ENCODE measurements around the gene ACOT8. TPM values are rescaled to one million over a fixed set of nuclear protein-coding genes. Genes with fewer than 3 reads are reported as not detected.

Gene ACOT8
- total RNA-seq, 5 donors from 2014 or later (not counting 1 experiment from before 2014, with no cell fraction given), result 20.4 to 33.9 (median 32.0) TPM

GRCh38 chr20:45850926-45851325 lies 6.3 kb downstream of the ACOT8 start:
- H3K27me3 Mint-ChIP-seq, result no peaks in the 10 kb centered on the region
- WGBS (ENCODE audit: insufficient coverage), result no CpG with 5 or more reads among the region's 1 CpG
- no peaks in the 10 kb centered on the region for H3K27me3 ChIP-seq (replicated peaks in 1 of 2; ENCODE audit: control insufficient read depth in 2 of 2, extremely low read depth in 1 of 2, insufficient read depth in 2 of 2, low read length in 1 of 2)
- H3K9me3 Mint-ChIP-seq, result no peaks in the 10 kb centered on the region
- ChIA-PET POLR2A (no interaction called here), CTCF (no interaction called here)
- ATAC-seq (replicated peaks in 1 of 4) (no peak), DNase-seq (no peak)
- no peak overlapping the region for H3K27ac Mint-ChIP-seq
- peaks cover 29% of the 10 kb centered on the region for H3K36me3 Mint-ChIP-seq
- no peak overlapping the region for H3K27ac ChIP-seq (ENCODE audit: low read length)
- H3K4me3 ChIP-seq (ENCODE audit: control insufficient read depth in 1 of 2, extremely low read depth in 1 of 2, low read length in 1 of 2), result no peak overlapping the region
- no peak overlapping the region for H3K4me3 Mint-ChIP-seq
- H3K9me3 ChIP-seq, result no peaks in the 10 kb centered on the region
- peaks cover 20 to 27% (median 26%) of the 10 kb centered on the region in 3 donors for H3K4me1 Mint-ChIP-seq
- peaks cover 0 to 15% of the 10 kb centered on the region in 2 experiments for H3K4me1 ChIP-seq (ENCODE audit: control insufficient read depth in 1 of 2, extremely low read depth in 1 of 2, insufficient read depth in 2 of 2, low read length in 2 of 2)
- peaks cover 6 to 51% of the 10 kb centered on the region in 2 donors for H3K36me3 ChIP-seq (ENCODE audit: control insufficient read depth in 2 of 2, extremely low read depth in 1 of 2, insufficient read depth in 1 of 2, low read length in 1 of 2)

- DNase-seq (no peak), ATAC-seq (replicated peaks in 1 of 4) (no peak)
- Histone ChIP-seq H3K4me3 (ENCODE audit: control insufficient read depth in 1 of 2, extremely low read depth in 1 of 2, low read length in 1 of 2) (no peak overlapping the region), H3K4me1 (ENCODE audit: control insufficient read depth in 1 of 2, extremely low read depth in 1 of 2, insufficient read depth in 2 of 2, low read length in 2 of 2) (peaks cover 0 to 9% of the 10 kb centered on the region in 2 experiments), H3K9me3 (no peaks in the 10 kb centered on the region), H3K27ac (ENCODE audit: low read length) (no peak overlapping the region), H3K36me3 (ENCODE audit: control insufficient read depth in 2 of 2, extremely low read depth in 1 of 2, insufficient read depth in 1 of 2, low read length in 1 of 2) (peaks cover 9 to 57% of the 10 kb centered on the region in 2 donors), H3K27me3 (replicated peaks in 1 of 2; ENCODE audit: control insufficient read depth in 2 of 2, extremely low read depth in 1 of 2, insufficient read depth in 2 of 2, low read length in 1 of 2) (no peaks in the 10 kb centered on the region)
- CTCF ChIA-PET, result no interaction called here
- H3K9me3 Mint-ChIP-seq, result no peaks in the 10 kb centered on the region
- WGBS (ENCODE audit: insufficient coverage), result 100% methylated on average over 1 of the region's 2 CpGs
- H3K4me1 Mint-ChIP-seq, result peaks cover 15 to 21% (median 21%) of the 10 kb centered on the region in 3 donors
- no peaks in the 10 kb centered on the region for H3K27me3 Mint-ChIP-seq
- no peak overlapping the region for H3K4me3 Mint-ChIP-seq
- POLR2A ChIA-PET, result no interaction called here
- H3K36me3 Mint-ChIP-seq, result peaks cover 33% of the 10 kb centered on the region
- no peak overlapping the region for H3K27ac Mint-ChIP-seq
Measured at GRCh38 chr20:45850238-45850637, 7.0 kb downstream of the ACOT8 start.

GRCh38 chr20:45848969-45849582 lies 8.1 kb downstream of the ACOT8 start:
- no peaks in the 10 kb centered on the region for H3K27me3 Mint-ChIP-seq
- no peak for ATAC-seq (replicated peaks in 1 of 4)
- no peaks in the 10 kb centered on the region for H3K9me3 Mint-ChIP-seq
- POLR2A ChIA-PET, result no interaction called here
- H3K9me3 ChIP-seq, result no peaks in the 10 kb centered on the region
- no peaks in the 10 kb centered on the region for H3K4me1 ChIP-seq (ENCODE audit: control insufficient read depth in 1 of 2, extremely low read depth in 1 of 2, insufficient read depth in 2 of 2, low read length in 2 of 2)
- peaks cover 13 to 60% of the 10 kb centered on the region in 2 donors for H3K36me3 ChIP-seq (ENCODE audit: control insufficient read depth in 2 of 2, extremely low read depth in 1 of 2, insufficient read depth in 1 of 2, low read length in 1 of 2)
- H3K4me3 ChIP-seq (ENCODE audit: control insufficient read depth in 1 of 2, extremely low read depth in 1 of 2, low read length in 1 of 2), result no peak overlapping the region
- CTCF ChIA-PET, result interaction anchor here in 1 of 2 donors (0.6 kb wide), 1 partner anchor 833 kb away, joined by 3 read pairs; no protein-coding TSS in a partner anchor
- H3K36me3 Mint-ChIP-seq, result peaks cover 40% of the 10 kb centered on the region
- no peak overlapping the region for H3K27ac ChIP-seq (ENCODE audit: low read length)
- H3K27me3 ChIP-seq (replicated peaks in 1 of 2; ENCODE audit: control insufficient read depth in 2 of 2, extremely low read depth in 1 of 2, insufficient read depth in 2 of 2, low read length in 1 of 2), result no peaks in the 10 kb centered on the region
- DNase-seq, result no peak
- no peak overlapping the region for H3K4me3 Mint-ChIP-seq
- no peak overlapping the region for H3K27ac Mint-ChIP-seq
- peaks cover 6 to 11% (median 11%) of the 10 kb centered on the region in 3 donors for H3K4me1 Mint-ChIP-seq
- WGBS (ENCODE audit: insufficient coverage), result 100% methylated on average over 3 of the region's 8 CpGs

GRCh38 chr20:45848421-45848820 lies 8.8 kb downstream of the ACOT8 start:
- H3K36me3 ChIP-seq (ENCODE audit: control insufficient read depth in 2 of 2, extremely low read depth in 1 of 2, insufficient read depth in 1 of 2, low read length in 1 of 2), result peaks cover 19 to 61% of the 10 kb centered on the region in 2 donors
- POLR2A ChIA-PET, result no interaction called here
- peaks cover 42% of the 10 kb centered on the region for H3K36me3 Mint-ChIP-seq

GRCh38 chr20:45845452-45845851 lies 11.7 kb downstream of the ACOT8 start:
- Mint-ChIP-seq H3K27me3 (no peaks in the 10 kb centered on the region), H3K36me3 (peaks cover 44% of the 10 kb centered on the region), H3K4me1 (peaks cover 0 to 5% (median 2%) of the 10 kb centered on the region in 3 donors), H3K4me3 (no peak overlapping the region), H3K27ac (no peak overlapping the region), H3K9me3 (no peaks in the 10 kb centered on the region)
- ChIA-PET POLR2A (no interaction called here), CTCF (interaction anchor here in 1 of 2 donors (0.7 kb wide), 1 partner anchor 750 kb away, joined by 3 read pairs; no protein-coding TSS in a partner anchor)
- H3K36me3 ChIP-seq (ENCODE audit: control insufficient read depth in 2 of 2, extremely low read depth in 1 of 2, insufficient read depth in 1 of 2, low read length in 1 of 2), result peaks cover 16 to 67% of the 10 kb centered on the region in 2 donors
- no peak for DNase-seq
- H3K27ac ChIP-seq (ENCODE audit: low read length), result no peak overlapping the region
- no peak overlapping the region for H3K4me3 ChIP-seq (ENCODE audit: control insufficient read depth in 1 of 2, extremely low read depth in 1 of 2, low read length in 1 of 2)
- ATAC-seq (replicated peaks in 1 of 4), result no peak
- no peaks in the 10 kb centered on the region for H3K27me3 ChIP-seq (replicated peaks in 1 of 2; ENCODE audit: control insufficient read depth in 2 of 2, extremely low read depth in 1 of 2, insufficient read depth in 2 of 2, low read length in 1 of 2)
- no peaks in the 10 kb centered on the region for H3K4me1 ChIP-seq (ENCODE audit: control insufficient read depth in 1 of 2, extremely low read depth in 1 of 2, insufficient read depth in 2 of 2, low read length in 2 of 2)
- H3K9me3 ChIP-seq, result no peaks in the 10 kb centered on the region

More at GRCh38 chr20:45848421-45848820, 8.8 kb downstream of the ACOT8 start:
- CTCF ChIA-PET, result no interaction called here
- H3K4me3 ChIP-seq (ENCODE audit: control insufficient read depth in 1 of 2, extremely low read depth in 1 of 2, low read length in 1 of 2), result no peak overlapping the region
- no peaks in the 10 kb centered on the region for H3K27me3 ChIP-seq (replicated peaks in 1 of 2; ENCODE audit: control insufficient read depth in 2 of 2, extremely low read depth in 1 of 2, insufficient read depth in 2 of 2, low read length in 1 of 2)
- Mint-ChIP-seq H3K4me1 (peaks cover under 1 to 6% (median 5%) of the 10 kb centered on the region in 3 donors), H3K9me3 (no peaks in the 10 kb centered on the region), H3K27ac (no peak overlapping the region), H3K4me3 (no peak overlapping the region), H3K27me3 (no peaks in the 10 kb centered on the region)
- WGBS (ENCODE audit: insufficient coverage), result 99% methylated on average over 8 of the region's 8 CpGs
- H3K27ac ChIP-seq (ENCODE audit: low read length), result no peak overlapping the region
- no peaks in the 10 kb centered on the region for H3K4me1 ChIP-seq (ENCODE audit: control insufficient read depth in 1 of 2, extremely low read depth in 1 of 2, insufficient read depth in 2 of 2, low read length in 2 of 2)
- no peaks in the 10 kb centered on the region for H3K9me3 ChIP-seq
- DNase-seq, result no peak
- ATAC-seq (replicated peaks in 1 of 4), result no peak

GRCh38 chr20:45843506-45843905 lies 13.7 kb downstream of the ACOT8 start:
- 98% methylated on average over 12 of the region's 14 CpGs for WGBS (ENCODE audit: insufficient coverage)
- Mint-ChIP-seq H3K27ac (no peak overlapping the region), H3K27me3 (no peaks in the 10 kb centered on the region), H3K4me3 (no peak overlapping the region), H3K36me3 (peaks cover 33% of the 10 kb centered on the region), H3K4me1 (peaks cover 0 to 3% (median under 1%) of the 10 kb centered on the region in 3 donors), H3K9me3 (no peaks in the 10 kb centered on the region)
- no peak overlapping the region for H3K4me3 ChIP-seq (ENCODE audit: control insufficient read depth in 1 of 2, extremely low read depth in 1 of 2, low read length in 1 of 2)
- POLR2A ChIA-PET, result no interaction called here
- no peak overlapping the region for H3K27ac ChIP-seq (ENCODE audit: low read length)
- H3K9me3 ChIP-seq, result no peaks in the 10 kb centered on the region
- no peak for DNase-seq
- CTCF ChIA-PET, result no interaction called here
- peaks cover 16 to 60% of the 10 kb centered on the region in 2 donors for H3K36me3 ChIP-seq (ENCODE audit: control insufficient read depth in 2 of 2, extremely low read depth in 1 of 2, insufficient read depth in 1 of 2, low read length in 1 of 2)
- H3K4me1 ChIP-seq (ENCODE audit: control insufficient read depth in 1 of 2, extremely low read depth in 1 of 2, insufficient read depth in 2 of 2, low read length in 2 of 2), result no peaks in the 10 kb centered on the region
- no peak for ATAC-seq (replicated peaks in 1 of 4)
- no peaks in the 10 kb centered on the region for H3K27me3 ChIP-seq (replicated peaks in 1 of 2; ENCODE audit: control insufficient read depth in 2 of 2, extremely low read depth in 1 of 2, insufficient read depth in 2 of 2, low read length in 1 of 2)
